NK-92 (cell line): ENCODE measurements around the gene MACROD2.

Experiments used
- DNase-seq: peaks from one replicate; lab custom pipeline; 2025; ENCODE audit not compliant: unreplicated experiment; lab: John Stamatoyannopoulos, UW

Gene MACROD2

GRCh38 chr20:16058268-16058667 is 2063.0 kb downstream of the MACROD2 start:
- no peak for DNase-seq

- no peak for DNase-seq
These were observed 2064.5 kb downstream of the MACROD2 start for GRCh38 chr20:16059841-16060240.

DNA sequence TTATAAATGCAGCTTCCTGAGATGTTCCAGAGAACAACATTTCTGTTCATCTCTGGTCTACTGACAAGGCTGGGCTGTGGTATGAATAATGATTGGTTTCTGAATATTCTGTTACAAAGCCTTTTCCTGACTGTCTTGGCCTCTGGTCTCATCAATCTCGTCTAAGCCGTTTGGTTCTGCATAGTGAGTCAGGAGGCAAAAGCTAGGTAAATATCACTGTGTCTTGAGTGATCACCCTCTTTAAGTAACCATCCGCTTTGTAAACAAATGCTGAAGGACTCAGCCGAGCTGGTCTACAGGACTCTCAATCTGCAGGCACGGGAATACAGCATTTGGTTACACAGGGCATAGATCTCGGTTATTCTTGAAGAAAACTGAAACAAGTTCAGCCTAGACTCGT is 2066.0 kb downstream of the MACROD2 start:
- no peak for DNase-seq

- DNase-seq, result no peak
These were observed 2067.6 kb downstream of the MACROD2 start for GRCh38 chr20:16062661-16063581.

DNA sequence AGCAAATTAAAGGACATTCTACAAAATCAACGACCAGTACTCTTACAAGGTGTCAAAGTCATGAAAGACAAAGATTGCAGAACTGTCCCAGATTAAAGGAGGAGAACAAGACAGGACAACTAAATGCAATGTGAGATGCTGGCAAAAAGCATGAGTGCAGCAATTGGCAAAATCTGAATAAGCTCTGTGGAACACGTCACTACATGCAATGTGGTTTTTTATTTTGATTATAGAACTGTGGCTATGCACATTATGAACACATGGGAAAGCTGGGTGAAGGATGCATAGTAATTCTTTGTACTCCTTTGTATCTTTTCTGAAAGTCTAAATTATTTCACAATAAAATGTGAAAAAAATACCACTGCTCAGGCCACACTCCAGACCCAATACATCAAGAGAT is 2068.6 kb downstream of the MACROD2 start:
- no peak for DNase-seq

DNA sequence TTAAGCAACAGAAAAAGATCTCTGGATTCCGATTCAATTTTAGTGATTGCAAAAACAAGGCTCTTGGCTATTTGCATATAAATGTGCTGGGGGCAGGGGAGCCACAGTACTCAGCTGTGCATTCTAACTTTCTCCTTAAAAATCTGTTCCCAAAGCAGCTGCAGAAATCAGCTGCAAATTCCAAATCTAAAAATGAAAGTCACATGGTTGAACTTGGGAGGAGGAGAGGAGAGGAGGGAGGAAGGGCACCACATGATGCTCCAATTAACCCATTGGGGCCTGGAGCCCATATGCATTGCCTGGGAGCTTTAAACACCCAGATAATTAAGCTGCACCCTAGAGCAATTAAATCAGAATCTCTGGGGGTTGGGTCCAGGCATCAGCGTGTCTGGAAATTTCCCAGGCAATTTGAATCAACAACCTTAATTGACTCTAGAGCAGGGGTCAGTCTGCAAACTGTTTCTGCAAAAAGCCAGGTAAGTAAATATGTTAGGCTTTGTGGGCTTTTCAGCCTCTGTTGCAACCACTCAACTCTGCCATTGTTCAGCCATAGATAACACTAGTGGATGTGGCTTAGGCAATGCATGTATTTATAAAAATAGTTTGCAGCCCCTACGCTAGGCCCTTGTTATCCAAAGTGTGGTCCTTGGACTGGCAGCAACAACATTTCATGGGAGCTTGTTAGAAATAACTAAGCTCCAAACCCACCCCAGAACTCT is 2069.8 kb downstream of the MACROD2 start:
- no peak for DNase-seq

DNA sequence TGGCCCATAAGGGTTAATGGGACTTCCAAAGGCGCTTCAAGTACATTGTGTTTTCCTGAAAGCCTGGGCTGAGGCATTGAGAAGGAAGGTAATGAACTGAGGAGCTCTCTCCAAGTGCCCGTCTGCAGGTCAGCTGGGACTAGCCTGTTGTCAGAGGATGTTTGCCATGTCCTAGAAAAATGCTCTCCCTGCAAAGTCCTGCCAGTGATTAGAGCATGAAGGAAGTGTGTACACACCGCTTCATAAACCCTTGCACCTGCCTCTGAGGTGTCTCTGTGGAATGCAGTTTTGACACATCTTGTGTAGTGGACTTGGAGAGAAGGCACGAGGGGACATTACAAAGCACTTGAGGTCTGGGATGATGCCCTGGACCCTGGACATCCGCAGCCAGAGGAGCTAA is 2071.3 kb downstream of the MACROD2 start:
- DNase-seq, result no peak

GRCh38 chr20:16069389-16070010 is 2074.2 kb downstream of the MACROD2 start:
- no peak for DNase-seq

- no peak for DNase-seq
These were observed 2076.9 kb downstream of the MACROD2 start for GRCh38 chr20:16072220-16072619.

DNA sequence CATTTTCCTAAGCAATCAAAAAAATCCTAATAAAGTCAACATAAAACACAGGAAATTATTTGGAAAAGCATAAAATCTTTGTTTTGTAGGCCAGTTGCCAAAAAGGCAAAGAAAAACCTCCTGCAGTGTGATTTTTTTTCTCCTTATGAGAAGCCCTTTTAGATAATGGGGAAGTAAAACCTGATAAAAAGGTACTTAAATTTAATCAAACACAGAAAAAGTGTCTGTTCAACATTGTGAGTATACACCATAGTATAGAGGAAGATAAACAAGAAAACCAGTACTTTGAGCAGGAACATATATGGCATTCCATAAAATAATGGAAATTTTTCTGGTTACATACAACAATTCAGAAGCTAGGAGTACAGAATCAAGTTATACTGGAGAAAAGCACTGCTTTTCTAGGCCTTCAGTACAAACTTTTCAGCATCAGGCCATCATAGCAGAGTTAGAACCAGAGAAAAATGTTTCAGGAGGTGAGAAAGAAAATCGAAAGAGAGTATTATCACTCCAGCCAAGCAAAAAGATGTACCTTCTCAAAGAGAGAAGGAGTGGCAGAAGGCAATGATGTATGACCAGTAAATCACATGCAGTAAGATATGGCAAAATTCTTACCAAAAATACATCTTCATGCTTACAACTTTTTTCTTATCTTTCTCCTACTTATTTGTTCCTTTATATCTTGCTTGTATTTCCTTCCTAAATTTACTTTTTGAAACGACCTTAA is 2083.0 kb downstream of the MACROD2 start:
- no peak for DNase-seq

DNA sequence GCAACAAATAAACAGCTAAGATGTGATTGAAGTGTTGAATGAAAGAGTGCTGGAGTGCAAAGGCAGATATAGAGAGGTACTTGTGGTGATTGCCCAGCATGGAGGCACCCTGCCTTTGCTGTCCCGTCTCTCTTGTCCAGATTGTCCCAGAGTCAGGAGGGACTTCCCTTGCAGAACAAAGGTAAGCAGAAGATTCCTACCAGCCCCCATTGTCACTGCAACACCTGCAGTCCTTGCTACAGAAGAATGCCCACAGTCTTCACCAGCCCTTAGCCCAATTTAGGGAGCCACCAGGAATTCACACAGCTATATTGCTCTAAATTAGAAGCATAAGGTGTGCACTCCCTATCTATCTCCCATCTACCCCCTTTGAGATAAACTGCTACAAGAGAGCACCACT is 2086.1 kb downstream of the MACROD2 start:
- DNase-seq, result no peak

DNA sequence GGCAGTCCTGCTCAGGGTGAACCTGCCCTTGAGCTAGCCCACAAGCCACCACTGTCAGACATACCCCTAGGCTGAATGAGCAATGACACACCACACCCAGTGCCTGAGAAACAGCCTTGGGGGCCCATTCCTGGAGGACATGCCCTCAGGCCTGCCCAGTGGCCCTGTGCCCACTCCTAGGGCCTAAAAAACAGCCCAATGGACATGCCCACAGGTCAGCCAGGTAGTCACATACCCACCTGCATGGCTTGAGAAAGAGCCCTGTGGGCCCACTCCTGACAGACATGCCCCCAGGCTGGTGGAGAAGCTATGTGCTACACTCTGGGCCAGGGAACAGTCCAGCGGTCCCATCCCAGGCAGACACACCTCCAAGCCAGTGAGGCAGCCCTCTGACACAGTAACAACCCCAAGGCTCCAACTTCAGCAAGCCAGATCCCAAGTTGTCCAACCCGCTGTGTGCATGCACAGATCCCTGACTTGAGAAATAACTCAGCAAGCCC is 2086.8 kb downstream of the MACROD2 start:
- no peak for DNase-seq

DNA sequence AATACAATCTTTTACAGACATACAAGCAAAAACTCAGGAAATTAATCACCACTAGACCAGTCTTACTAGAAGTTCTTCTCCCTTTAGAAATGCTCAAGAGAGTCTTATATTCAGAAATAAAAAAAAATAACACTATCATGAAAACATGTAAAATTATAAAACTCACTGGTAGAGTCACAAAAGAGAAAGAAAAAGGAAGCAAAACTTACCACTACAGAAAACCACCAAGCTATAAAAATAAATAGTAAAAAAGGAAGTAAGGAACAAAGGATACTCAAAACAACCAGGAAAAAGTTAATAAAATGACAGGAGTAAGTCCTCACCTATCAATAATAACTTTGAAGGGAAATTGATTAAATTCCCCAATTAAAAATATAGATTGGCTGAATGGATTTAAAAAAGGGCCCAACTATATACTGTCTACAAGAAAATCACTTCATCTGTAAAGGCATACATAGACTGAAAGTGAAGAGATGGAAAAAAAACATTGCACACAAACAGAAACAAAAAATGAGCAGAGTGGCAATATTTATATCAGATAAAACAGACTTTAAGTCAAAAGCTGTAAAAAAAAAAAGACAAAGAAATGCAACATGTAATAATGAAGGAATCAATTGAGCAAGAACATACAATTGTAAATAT is 2088.4 kb downstream of the MACROD2 start:
- DNase-seq, result no peak

GRCh38 chr20:16095226-16095625 is 2099.9 kb downstream of the MACROD2 start:
- DNase-seq, result no peak

DNA sequence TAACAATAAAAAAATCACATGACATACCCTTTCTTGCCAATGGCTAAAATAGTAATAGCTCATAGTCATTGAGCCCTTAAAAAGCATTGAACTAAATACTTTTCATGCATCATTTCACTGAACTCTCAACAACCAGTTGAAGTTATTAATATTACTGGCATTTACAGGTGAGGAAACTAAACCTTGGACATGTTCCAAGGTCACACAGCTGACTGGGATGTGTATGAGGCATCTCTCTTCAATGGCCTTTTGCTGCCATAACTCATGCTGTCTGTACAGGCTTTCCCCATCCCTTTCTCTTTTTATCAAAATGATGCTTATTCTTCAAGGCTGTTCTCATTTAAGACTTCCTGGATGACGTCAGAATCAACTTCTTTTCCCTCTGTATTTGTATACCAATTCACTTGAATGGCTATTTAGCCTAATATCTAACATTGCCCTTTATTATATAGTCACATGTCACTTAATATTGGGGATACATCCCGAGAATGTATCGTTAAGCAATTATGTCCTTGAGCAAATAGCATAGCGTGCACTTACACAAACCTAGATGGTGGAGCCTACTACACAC is 2101.5 kb downstream of the MACROD2 start:
- no peak for DNase-seq

DNA sequence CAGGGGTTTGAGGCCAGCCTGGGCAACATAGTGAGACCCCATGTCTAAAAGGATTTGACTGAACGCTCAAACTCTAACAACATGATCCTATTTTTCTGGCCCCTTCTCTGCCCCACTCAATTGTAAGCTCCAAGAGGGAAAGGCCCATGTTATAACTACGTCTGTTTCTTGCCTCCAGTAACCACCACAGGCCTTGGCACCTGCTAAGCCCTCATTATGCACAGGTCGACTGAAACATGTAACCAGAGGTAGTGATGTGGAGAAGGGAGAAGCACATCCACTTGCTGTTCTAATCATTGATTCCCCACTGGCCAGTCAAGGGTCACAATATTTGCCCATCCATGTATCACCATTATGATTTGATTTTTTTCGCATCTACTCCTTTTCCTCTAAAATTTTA is 2102.5 kb downstream of the MACROD2 start:
- DNase-seq, result no peak

- DNase-seq, result no peak
These were observed 2103.7 kb downstream of the MACROD2 start for GRCh38 chr20:16098890-16099639.

GRCh38 chr20:16100111-16100510 is 2104.8 kb downstream of the MACROD2 start:
- DNase-seq, result no peak

GRCh38 chr20:16100767-16101166 is 2105.5 kb downstream of the MACROD2 start:
- DNase-seq, result no peak
